Fibroblast of pulmonary artery (primary cell): ENCODE data around the gene TECTA.
A peak's percentile ranks its signal among the peaks of the same experiment; 100 is the strongest.

Source experiments
- DNase-seq: peaks from one replicate; pipeline ENCODE4 v3.0.0-alpha.2; 2010; ENCODE audit warnings: low read depth
- H3K4me3 ChIP-seq: replicated peaks from 2 replicates; pipeline ENCODE4 v1.5.1; 2011; ENCODE audit warnings: low read depth, mild to moderate bottlenecking, control low read depth, low read length, moderate library complexity
- TF ChIP-seq, protein P1 (sequence below): IDR thresholded peaks from 2 replicates; pipeline ENCODE4 v1.5.1; 2011; ENCODE audit warnings: mild to moderate bottlenecking, control low read depth, low read length, inconsistent platforms; ENCODE audit errors: missing control alignments

TECTA gene

DNA sequence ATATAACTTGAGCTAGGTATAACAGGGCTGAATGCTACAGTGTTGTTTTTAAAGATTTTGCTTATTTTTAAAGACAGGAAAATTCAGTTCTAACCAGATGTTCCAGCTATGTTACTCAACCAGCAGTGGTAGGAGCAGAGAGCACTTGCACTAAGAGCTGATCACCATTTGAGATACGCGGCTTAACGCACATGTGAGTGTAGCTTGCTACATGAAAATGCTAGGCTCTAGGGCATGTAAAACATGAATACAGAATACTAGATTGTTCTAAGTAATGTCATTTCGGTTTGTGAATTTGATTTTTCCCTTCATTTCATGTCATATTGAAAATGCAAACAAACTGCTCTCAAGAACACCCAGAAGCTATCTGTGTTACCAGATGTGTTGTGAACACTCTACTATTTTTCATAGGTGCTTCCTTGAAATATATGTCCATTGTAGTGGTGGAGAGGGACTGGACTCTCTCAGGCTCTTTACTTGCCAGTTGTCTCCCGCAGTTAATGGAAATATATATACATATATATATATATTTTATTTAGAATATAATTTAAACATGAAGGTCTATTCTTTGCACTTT, 10.8 kb upstream of the TECTA start:
- no peak for DNase-seq
- TF ChIP-seq, protein P1, sequence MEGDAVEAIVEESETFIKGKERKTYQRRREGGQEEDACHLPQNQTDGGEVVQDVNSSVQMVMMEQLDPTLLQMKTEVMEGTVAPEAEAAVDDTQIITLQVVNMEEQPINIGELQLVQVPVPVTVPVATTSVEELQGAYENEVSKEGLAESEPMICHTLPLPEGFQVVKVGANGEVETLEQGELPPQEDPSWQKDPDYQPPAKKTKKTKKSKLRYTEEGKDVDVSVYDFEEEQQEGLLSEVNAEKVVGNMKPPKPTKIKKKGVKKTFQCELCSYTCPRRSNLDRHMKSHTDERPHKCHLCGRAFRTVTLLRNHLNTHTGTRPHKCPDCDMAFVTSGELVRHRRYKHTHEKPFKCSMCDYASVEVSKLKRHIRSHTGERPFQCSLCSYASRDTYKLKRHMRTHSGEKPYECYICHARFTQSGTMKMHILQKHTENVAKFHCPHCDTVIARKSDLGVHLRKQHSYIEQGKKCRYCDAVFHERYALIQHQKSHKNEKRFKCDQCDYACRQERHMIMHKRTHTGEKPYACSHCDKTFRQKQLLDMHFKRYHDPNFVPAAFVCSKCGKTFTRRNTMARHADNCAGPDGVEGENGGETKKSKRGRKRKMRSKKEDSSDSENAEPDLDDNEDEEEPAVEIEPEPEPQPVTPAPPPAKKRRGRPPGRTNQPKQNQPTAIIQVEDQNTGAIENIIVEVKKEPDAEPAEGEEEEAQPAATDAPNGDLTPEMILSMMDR, result no peak

DNA sequence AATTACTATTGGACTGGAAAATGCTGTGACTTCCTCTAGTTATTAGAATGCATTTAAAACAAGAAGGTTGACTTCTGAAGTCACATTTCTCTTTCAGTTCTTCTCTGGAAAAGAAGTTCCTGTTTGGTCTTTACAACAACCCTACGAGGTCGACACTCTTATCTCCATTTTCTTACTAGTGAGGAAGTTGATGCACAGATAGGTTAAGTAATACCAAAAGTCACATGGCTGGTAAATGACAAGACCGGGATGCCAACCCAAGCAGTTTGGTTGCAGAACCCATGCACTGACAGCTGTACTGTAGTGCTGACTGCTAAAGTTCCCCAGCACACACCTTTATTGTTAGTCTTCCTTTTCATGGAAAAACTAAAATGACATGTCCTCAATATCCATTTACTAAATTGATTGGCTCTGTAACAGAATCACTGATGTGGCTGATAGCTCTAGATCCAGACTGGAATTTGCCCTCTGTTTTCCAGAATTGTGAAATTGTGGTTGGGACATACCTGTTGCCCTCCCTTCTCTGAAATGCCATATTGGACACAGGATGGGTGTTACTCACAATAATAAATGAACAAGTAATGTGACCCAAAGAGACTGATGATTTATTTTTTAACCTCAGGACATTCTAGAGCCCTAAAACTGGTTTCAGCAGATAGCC, 9.4 kb upstream of the TECTA start:
- H3K4me3 ChIP-seq, result no peak overlapping the region
- DNase-seq, result no peak
- TF ChIP-seq, protein P1, result no peak

More for the DNA sequence above, 10.8 kb upstream of the TECTA start:
- H3K4me3 ChIP-seq, result no peak overlapping the region

DNA sequence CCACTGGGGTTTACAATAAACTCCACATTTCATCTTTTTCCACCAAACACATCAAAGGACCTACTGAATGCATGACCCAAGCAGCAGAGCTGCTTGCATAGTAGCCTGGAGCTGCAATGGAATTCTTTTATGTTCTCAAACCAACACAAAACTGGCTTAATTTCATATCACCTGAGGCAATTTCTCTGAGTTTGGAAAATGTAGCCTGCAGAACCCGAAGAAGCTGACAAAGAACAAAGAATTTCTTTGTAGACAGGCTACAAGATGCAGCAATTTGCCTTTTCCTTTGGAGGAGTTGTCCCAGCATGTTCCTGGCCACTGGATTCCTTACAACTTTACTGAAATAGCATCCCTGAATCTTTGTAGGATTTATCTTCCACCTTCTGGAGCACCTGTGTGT, 5.5 kb upstream of the TECTA start:
- DNase-seq, result no peak
- no peak overlapping the region for H3K4me3 ChIP-seq
- TF ChIP-seq, protein P1, result no peak

DNA sequence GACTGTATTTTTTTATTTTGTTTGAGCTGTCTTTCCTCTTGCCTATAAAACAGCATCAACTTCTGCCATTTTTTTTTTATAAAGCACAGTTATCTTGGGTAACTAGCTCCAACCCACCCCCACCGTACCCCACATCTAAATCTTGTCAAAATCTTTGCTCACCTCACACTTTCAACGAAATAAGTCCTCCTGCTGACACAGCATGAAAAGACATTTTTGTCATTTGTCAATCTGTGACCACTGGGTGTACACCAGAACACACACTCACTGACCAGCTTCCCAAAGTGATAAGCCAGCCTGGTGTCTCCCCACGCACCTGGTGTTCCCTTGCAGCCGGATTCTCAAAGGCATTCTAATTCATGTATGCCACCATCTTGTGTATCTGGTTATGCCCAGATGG, 1.7 kb upstream of the TECTA start:
- no peak overlapping the region for H3K4me3 ChIP-seq
- no peak for DNase-seq
- TF ChIP-seq, protein P1, result no peak

DNA sequence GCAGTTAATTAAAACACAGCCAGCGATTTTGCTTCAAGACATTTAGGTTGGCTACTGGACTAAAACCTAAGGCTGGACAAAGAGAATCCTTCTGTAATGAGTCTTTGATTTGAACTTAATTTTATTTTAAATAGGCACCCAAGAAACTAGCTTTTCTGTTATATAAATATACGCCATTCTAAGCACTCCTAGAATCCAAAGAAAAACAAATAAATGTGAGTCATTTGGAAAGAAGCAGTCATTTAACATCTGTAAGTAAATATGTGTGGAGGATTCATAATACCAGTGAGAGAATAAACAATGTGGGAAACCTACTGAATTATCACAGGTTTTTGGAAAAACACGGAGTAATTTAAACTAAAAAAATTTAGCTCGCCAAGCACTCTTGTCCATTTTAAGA, 1.2 kb upstream of the TECTA start:
- TF ChIP-seq, protein P1, result no peak
- no peak overlapping the region for H3K4me3 ChIP-seq
- DNase-seq, result no peak

DNA sequence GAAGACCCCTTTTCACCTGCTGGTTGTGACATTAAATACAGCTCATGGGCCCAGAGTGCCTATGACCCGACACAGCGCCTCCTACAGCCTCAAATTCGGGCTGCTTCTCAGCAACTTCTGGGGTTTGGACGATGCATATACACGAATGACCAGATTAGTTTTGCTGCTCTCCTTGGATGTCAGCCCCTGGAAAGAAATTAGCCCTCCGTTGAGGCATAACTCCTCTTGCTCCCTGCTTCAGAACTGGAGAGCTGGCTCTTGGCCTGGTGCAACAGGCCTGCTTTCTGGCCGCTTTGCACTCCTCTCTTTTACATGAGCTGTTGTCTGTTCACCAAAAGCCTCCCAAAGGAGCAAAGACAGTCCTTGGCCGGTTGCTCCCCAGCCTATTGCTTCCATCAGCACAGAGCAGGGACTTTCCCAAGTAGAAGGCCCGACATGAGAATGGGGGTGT, 3.3 kb downstream of the TECTA start:
- DNase-seq, result no peak
- no peak overlapping the region for H3K4me3 ChIP-seq
- TF ChIP-seq, protein P1, result peak; percentile 4

DNA sequence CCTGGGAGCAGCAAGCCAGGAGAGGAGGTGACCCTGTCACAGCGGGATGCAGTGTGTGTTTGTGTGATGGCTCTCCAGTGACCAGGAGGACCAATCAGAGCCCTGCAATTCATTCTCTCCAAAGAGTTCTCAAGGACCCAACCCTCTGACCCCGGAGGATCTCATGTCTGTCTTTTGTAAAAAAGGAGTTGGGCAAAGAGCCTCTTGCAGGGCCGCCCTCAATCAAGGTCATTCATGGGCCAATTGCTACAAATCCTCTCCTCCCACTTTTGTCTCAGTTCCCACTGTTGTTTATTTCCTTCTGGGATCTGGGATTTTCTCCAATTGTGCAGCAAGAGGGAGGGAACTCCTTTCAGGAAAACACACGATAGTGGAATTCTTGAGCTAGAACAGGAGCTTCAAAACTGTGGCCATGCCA, 4.0 kb downstream of the TECTA start:
- TF ChIP-seq, protein P1, result no peak
- no peak overlapping the region for H3K4me3 ChIP-seq
- DNase-seq, result peak; percentile 66
